Panc1 (cell line): ENCODE data around the gene CUX1. TPM values are rescaled to one million over a fixed set of nuclear protein-coding genes. Genes with fewer than 3 reads are reported as not detected.

Experiments
- ATAC-seq: fragments of 200-7000 bp; cut with Tn5 transposase; 2 replicates; pipeline ENCODE4 v1.9.1; 2020; ENCODE audit warnings: mild to moderate bottlenecking, moderate library complexity
- BruUV-seq: library from RNA; stranded (reverse); fragments of 400-500 nt; replicated peaks from 2 replicates; lab custom pipeline; 2021; lab: Mats Ljungman, UMichigan
- CTCF ChIA-PET: fragments of 300-600 bp; sonication (Branson Sonifier 250); formaldehyde crosslinking; loops from one replicate; lab custom pipeline; 2022; ENCODE audit warnings: antibody characterized with exemption; lab: Charles Lee
- POLR2A ChIA-PET: fragments of 300-600 bp; sonication (Branson Sonifier 250); formaldehyde crosslinking; loops from one replicate; lab custom pipeline; 2022; ENCODE audit warnings: antibody characterized with exemption; lab: Charles Lee
- DNase-seq: peaks from one replicate; pipeline ENCODE4 v3.0.0-alpha.2; 2010; ENCODE audit warnings: low read depth, low spot score
- H3K27ac ChIP-seq: 2 replicates; pipeline ENCODE4 v1.5.1; 2011; ENCODE audit warnings: mild to moderate bottlenecking, low read length, inconsistent platforms
- H3K27me3 ChIP-seq: fragments of 200-500 bp; sonication (Bioruptor generic); 2 replicates; pipeline ENCODE4 v1.6.0; 2014; ENCODE audit warnings: low read length, inconsistent platforms; ENCODE audit not compliant: control insufficient read depth, insufficient read depth
- H3K36me3 ChIP-seq: fragments of 200-500 bp; sonication (Bioruptor generic); 2 replicates; pipeline ENCODE4 v1.5.1; 2014; ENCODE audit warnings: inconsistent platforms, mild to moderate bottlenecking, low read length, moderate library complexity; ENCODE audit not compliant: control insufficient read depth, insufficient read depth
- H3K4me1 ChIP-seq: 2 replicates; pipeline ENCODE4 v1.5.1; 2011; ENCODE audit warnings: inconsistent platforms, mild to moderate bottlenecking, low read length, moderate library complexity; ENCODE audit not compliant: control insufficient read depth, insufficient read depth
- H3K4me3 ChIP-seq, 2 experiments: 2 replicates each; pipeline ENCODE4 v1.5.1; 2011 to 2012; ENCODE audit warnings: low read depth in 2 of 2, low read length in 2 of 2, mild to moderate bottlenecking in 2 of 2, inconsistent platforms in 1 of 2, moderate library complexity in 1 of 2
- H3K9me3 ChIP-seq: fragments of 200-500 bp; sonication (Bioruptor generic); 2 replicates; pipeline ENCODE4 v1.5.1; 2014; ENCODE audit warnings: low read depth, mild to moderate bottlenecking, inconsistent platforms, low read length, moderate library complexity; ENCODE audit not compliant: control insufficient read depth, insufficient read depth
- CTCF ChIP-seq: fragments of 450-650 bp; IDR thresholded peaks from 2 replicates; pipeline ENCODE4 v1.5.1; 2017; ENCODE audit warnings: mild to moderate bottlenecking
- POLR2AphosphoS5 ChIP-seq: IDR thresholded peaks from 2 replicates; pipeline ENCODE4 v1.6.1; 2012; ENCODE audit warnings: mild to moderate bottlenecking, low read depth, low read length, moderate library complexity
- SIN3A ChIP-seq: IDR thresholded peaks from 2 replicates; pipeline ENCODE4 v1.6.1; 2012; ENCODE audit warnings: low read depth, mild to moderate bottlenecking, low read length, moderate library complexity, borderline replicate concordance; ENCODE audit not compliant: insufficient read depth
- TCF7L2 ChIP-seq: IDR thresholded peaks from 2 replicates; pipeline ENCODE4 v1.6.1; 2011; ENCODE audit warnings: mild to moderate bottlenecking, low read depth, low read length, inconsistent platforms
- in situ Hi-C: cut with HindIII; loops from 2 replicates; pipeline ENCODE4 v1.10.0; 2016; ENCODE audit warnings: low sequenced_read_pairs, low pct_unique_long_range_greater_than_20kb
- intact Hi-C: fragments of 100-400 bp; cut with micrococcal nuclease; formaldehyde crosslinking; loops from one replicate; pipeline ENCODE4 v1.10.0; 2022; ENCODE audit not compliant: unreplicated experiment
- total RNA-seq: library from RNA; stranded (reverse); gene quantifications from one replicate; pipeline ENCODE4 v1.2.1, GENCODE V29; 2021; ENCODE audit not compliant: unreplicated experiment
- TF ChIP-seq, protein P1 (sequence below), 2 experiments: IDR thresholded peaks; 2 replicates each; pipeline ENCODE4 v1.6.1; 2011 to 2012; ENCODE audit warnings: low read depth in 2 of 2, control low read depth in 1 of 2, low read length in 1 of 2, mild to moderate bottlenecking in 1 of 2, moderate library complexity in 1 of 2; ENCODE audit not compliant: insufficient read depth in 1 of 2

CUX1 gene
- total RNA-seq, 1 experiment from 2014 or later, result 50.9 TPM

DNA sequence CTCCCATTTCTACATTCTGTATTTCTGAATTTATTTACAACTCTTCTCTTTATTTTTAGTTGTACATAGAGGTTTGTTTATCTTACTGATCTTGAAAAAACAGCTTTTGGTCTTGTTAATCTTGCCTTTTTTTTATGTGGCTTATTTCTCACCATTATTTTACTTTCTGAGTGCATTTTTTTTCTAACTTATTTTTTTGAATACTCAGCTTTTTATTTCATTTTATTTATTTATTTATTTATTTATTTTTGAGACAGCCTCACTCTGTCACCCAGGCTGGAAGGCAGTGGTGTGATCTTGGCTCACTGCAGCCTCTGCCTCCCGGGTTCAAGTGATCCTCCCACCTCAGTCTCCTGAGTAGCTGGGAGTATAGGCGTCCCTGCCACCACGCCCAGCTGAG lies 23.9 kb downstream of the CUX1 start:
- intact Hi-C loops, result no loop called here
- Histone ChIP-seq H3K4me3 (no peak overlapping the region), H3K36me3 (no peaks in the 10 kb centered on the region), H3K27ac (no peak overlapping the region), H3K4me1 (no peaks in the 10 kb centered on the region), H3K27me3 (no peaks in the 10 kb centered on the region), H3K9me3 (no peaks in the 10 kb centered on the region)
- ChIA-PET CTCF (no interaction called here), POLR2A (no interaction called here)
- ATAC-seq, result no peak
- TF ChIP-seq CTCF (no peak), TCF7L2 (no peak), POLR2AphosphoS5 (no peak), SIN3A (no peak)
- TF ChIP-seq, protein P1, sequence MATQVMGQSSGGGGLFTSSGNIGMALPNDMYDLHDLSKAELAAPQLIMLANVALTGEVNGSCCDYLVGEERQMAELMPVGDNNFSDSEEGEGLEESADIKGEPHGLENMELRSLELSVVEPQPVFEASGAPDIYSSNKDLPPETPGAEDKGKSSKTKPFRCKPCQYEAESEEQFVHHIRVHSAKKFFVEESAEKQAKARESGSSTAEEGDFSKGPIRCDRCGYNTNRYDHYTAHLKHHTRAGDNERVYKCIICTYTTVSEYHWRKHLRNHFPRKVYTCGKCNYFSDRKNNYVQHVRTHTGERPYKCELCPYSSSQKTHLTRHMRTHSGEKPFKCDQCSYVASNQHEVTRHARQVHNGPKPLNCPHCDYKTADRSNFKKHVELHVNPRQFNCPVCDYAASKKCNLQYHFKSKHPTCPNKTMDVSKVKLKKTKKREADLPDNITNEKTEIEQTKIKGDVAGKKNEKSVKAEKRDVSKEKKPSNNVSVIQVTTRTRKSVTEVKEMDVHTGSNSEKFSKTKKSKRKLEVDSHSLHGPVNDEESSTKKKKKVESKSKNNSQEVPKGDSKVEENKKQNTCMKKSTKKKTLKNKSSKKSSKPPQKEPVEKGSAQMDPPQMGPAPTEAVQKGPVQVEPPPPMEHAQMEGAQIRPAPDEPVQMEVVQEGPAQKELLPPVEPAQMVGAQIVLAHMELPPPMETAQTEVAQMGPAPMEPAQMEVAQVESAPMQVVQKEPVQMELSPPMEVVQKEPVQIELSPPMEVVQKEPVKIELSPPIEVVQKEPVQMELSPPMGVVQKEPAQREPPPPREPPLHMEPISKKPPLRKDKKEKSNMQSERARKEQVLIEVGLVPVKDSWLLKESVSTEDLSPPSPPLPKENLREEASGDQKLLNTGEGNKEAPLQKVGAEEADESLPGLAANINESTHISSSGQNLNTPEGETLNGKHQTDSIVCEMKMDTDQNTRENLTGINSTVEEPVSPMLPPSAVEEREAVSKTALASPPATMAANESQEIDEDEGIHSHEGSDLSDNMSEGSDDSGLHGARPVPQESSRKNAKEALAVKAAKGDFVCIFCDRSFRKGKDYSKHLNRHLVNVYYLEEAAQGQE (IDR thresholded peaks at IDR 0.05; ENCODE audit: insufficient read depth in 1 of 2, low read depth in 2 of 2, low read length in 1 of 2), result no peak
- no peak for DNase-seq
- no TSS peak for BruUV-seq
- in situ Hi-C loops, result no loop called here

DNA sequence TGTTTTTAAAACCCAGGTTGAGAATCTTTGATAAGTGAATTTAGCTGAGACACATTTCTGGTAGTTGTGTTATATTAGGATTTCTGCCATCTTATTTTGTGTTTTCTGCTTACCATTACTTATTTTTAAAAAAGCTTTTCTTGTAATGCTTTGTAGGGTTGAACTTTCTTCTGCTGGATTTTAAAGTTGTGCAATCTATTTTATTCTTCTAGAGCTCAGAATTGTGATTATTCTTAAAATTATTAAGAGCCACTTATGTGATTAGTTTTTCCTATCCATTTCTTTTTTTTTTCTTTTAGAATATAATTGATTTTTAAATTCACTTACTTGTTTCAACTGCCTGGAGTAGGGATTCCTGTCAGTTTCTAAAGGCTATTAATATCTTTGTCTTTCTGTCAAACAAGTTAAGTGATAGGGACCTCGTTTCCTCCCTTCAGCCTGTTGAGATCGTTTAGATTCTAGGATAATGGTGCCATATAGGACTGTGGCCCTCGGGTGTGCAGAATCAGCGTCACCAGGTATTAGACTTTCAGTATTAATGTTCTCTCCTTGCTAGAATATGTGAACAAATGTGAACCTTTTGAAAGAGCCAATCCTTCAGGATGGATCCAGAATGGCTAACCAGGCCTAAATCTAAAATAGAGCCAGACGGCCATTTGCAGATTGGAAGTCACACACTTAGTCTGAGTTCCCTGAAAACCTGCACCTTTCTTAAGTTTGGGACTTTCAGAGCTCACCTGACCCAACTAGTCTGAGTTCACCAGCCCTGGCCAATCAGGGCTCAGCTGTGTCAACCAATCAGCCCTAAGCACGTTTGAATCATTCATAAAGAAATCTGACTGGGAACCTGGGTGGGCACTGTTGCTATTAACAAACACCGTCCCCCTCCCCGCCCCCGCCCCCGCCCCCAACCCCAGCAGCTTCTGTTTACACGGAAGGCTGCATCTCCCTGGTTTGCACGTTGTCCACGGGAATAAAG lies 26.2 kb downstream of the CUX1 start:
- Histone ChIP-seq H3K4me3 (no peak overlapping the region), H3K27ac (no peak overlapping the region), H3K27me3 (no peaks in the 10 kb centered on the region), H3K9me3 (peaks cover 6% of the 10 kb centered on the region; the same call in 1 of the 2 replicates), H3K4me1 (no peaks in the 10 kb centered on the region), H3K36me3 (no peaks in the 10 kb centered on the region)
- ATAC-seq (no peak), DNase-seq (no peak)
- in situ Hi-C loops (no loop called here), intact Hi-C loops (no loop called here)
- ChIA-PET CTCF (no interaction called here), POLR2A (no interaction called here)
- no peak for TF ChIP-seq SIN3A
- no TSS peak for BruUV-seq

- no peak for DNase-seq
- Histone ChIP-seq H3K4me3 (no peak overlapping the region), H3K4me1 (no peaks in the 10 kb centered on the region), H3K36me3 (no peaks in the 10 kb centered on the region), H3K9me3 (peaks cover 6% of the 10 kb centered on the region; the same call in 1 of the 2 replicates), H3K27me3 (no peaks in the 10 kb centered on the region), H3K27ac (no peak overlapping the region)
- no peak for ATAC-seq
- in situ Hi-C loops (no loop called here), intact Hi-C loops (no loop called here)
- TF ChIP-seq POLR2AphosphoS5, result no peak
- no peak for TF ChIP-seq SIN3A
- TF ChIP-seq, protein P1 (IDR thresholded peaks at IDR 0.05; ENCODE audit: insufficient read depth in 1 of 2, low read depth in 2 of 2, low read length in 1 of 2), result no peak
- no peak for TF ChIP-seq TCF7L2
- TF ChIP-seq CTCF, result no peak
- ChIA-PET POLR2A (no interaction called here), CTCF (no interaction called here)
- BruUV-seq, result no TSS peak
These were observed 28.5 kb downstream of the CUX1 start for GRCh38 chr7:101845974-101846373.
